Uterus (tissue), 4 donors: ENCODE results near the gene RBBP8. TPM values are rescaled to one million over a fixed set of nuclear protein-coding genes. Genes with fewer than 3 reads are reported as not detected.
"Not testable (repeated sequence)": the region's sequence is repeated elsewhere in the genome, so short reads cannot be mapped to it uniquely, and the experiment has no call there.

Experiments used
- DNase-seq, 2 donors: peaks; one replicate each; pipeline ENCODE4 v3.0.0-alpha.2; 2019 to 2020
- H3K27ac ChIP-seq, 2 donors: fragments of 200-600 bp; sonication (generic); 1 replicate in 1 of 2; 2 replicates in 1 of 2; pipeline ENCODE4 v1.5.1; 2016 to 2018
- H3K27me3 ChIP-seq, 2 donors: fragments of 200-600 bp; sonication (generic); one replicate each; pipeline ENCODE4 v1.5.1; 2018 to 2019; ENCODE audit warnings: control low read depth in 1 of 2
- H3K36me3 ChIP-seq, 2 donors: fragments of 200-600 bp; sonication (generic); one replicate each; pipeline ENCODE4 v1.5.1; 2019; ENCODE audit warnings: control low read depth in 1 of 2
- H3K4me1 ChIP-seq, 2 donors: fragments of 200-600 bp; sonication (generic); one replicate each; pipeline ENCODE4 v1.5.1; 2018 to 2019; ENCODE audit warnings: control low read depth in 1 of 2
- H3K4me3 ChIP-seq, 2 donors: fragments of 200-600 bp; sonication (generic); 1 replicate in 1 of 2; 2 replicates in 1 of 2; pipeline ENCODE4 v1.5.1; 2018 to 2019; ENCODE audit warnings: mild to moderate bottlenecking in 1 of 2
- H3K9me3 ChIP-seq, 2 donors: fragments of 200-600 bp; sonication (generic); one replicate each; pipeline ENCODE4 v1.5.1; 2019; ENCODE audit warnings: control low read depth in 1 of 2
- CTCF ChIP-seq, 4 experiments: fragments of 200-600 bp in 2 of 4; fragments of 450-650 bp in 2 of 4; sonication (generic) in 2 of 4; IDR thresholded peaks; one replicate each; pipeline ENCODE4 v1.5.1; 2016 to 2019; ENCODE audit warnings: antibody characterized with exemption in 4 of 4, mild to moderate bottlenecking in 2 of 4, moderate library complexity in 1 of 4
- POLR2A ChIP-seq, 2 donors: fragments of 450-650 bp; IDR thresholded peaks; one replicate each; pipeline ENCODE4 v1.6.1; 2016; ENCODE audit warnings: antibody characterized with exemption in 2 of 2, mild to moderate bottlenecking in 1 of 2, moderate library complexity in 1 of 2
- intact Hi-C: fragments of 100-400 bp; cut with DNase I; formaldehyde crosslinking; loops from one replicate; pipeline ENCODE4 v1.15.1; 2023; ENCODE audit warnings: low total_unique reads
- total RNA-seq, 4 donors: library from RNA; depleted of rRNA in 3 of 4; stranded (reverse); fragments of >200 nt in 3 of 4; gene quantifications; one replicate each; pipeline versions ENCODE4 v1.1.0 to v1.2.4, GENCODE V29; 2014 to 2023
- donor health status: DM: yes; HTN: yes; CAD: no.

Gene RBBP8
- total RNA-seq, 4 donors from 2014 or later, result 34.8 to 43.5 (median 43.3) TPM

DNA sequence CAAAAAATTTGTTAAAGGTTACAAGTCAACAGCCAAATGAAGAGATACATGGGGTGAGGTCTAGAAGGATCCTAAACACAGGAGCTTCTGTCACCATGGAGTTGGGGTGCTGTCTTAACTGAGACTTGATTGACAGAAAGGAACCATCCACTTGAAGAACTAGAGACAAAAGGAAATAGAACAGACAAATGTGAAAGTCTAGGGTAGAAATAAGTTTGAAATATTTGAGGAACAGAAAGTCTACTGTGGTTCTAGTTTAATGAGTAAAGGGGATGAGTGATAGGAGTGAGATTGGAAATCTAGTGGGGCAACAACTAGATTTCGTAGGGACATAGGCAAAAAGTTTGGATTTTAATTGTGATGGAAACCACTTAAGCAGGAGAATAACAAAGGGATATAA lies 18.7 kb downstream of the RBBP8 start:
- TF ChIP-seq POLR2A (IDR thresholded peaks at IDR 0.05) (no peak), CTCF (IDR thresholded peaks at IDR 0.05) (no peak)
- Histone ChIP-seq H3K36me3 (no peaks in the 10 kb centered on the region), H3K4me1 (no peaks in the 10 kb centered on the region), H3K4me3 (no peak overlapping the region), H3K27me3 (no peaks in the 10 kb centered on the region), H3K27ac (no peak overlapping the region), H3K9me3 (no peaks in the 10 kb centered on the region)
- intact Hi-C loops, result no loop called here
- no peak for DNase-seq

- Histone ChIP-seq H3K4me3 (no peak overlapping the region), H3K27ac (no peak overlapping the region), H3K36me3 (no peaks in the 10 kb centered on the region), H3K4me1 (no peaks in the 10 kb centered on the region), H3K9me3 (no peaks in the 10 kb centered on the region), H3K27me3 (no peaks in the 10 kb centered on the region)
- TF ChIP-seq POLR2A (IDR thresholded peaks at IDR 0.05) (no peak), CTCF (IDR thresholded peaks at IDR 0.05) (no peak)
- intact Hi-C loops, result no loop called here
- no peak for DNase-seq
Measured at GRCh38 chr18:22952525-22952924, 19.4 kb downstream of the RBBP8 start.

GRCh38 chr18:22953982-22954381 lies 20.9 kb downstream of the RBBP8 start:
- H3K4me1 ChIP-seq, H3K4me3 ChIP-seq, H3K36me3 ChIP-seq, intact Hi-C loops, DNase-seq, H3K9me3 ChIP-seq, H3K27me3 ChIP-seq, H3K27ac ChIP-seq: not testable (repeated sequence)

DNA sequence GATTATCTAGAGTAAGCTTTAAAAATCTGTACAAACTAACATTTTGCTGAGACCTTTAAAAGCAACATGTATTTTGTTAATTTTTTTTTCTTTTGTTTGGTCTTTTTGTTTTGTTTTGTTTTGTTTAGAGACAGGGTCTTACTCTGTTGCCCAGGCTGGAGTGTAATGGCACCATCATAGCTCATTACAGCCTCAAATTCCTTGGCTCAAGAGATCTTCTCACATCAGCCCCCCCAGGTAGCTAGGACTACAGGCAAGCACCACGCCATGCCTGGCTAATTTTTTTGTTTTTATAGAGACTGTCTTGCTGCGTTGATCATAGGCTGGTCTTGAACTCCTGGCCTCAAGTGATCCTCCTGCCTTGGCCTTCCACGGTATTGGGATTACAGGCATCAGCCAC lies 23.1 kb downstream of the RBBP8 start:
- H3K4me1 ChIP-seq, result no peaks in the 10 kb centered on the region
- H3K9me3 ChIP-seq, result no peaks in the 10 kb centered on the region
- no peak overlapping the region for H3K27ac ChIP-seq
- H3K27me3 ChIP-seq, result no peaks in the 10 kb centered on the region
- no peak for DNase-seq
- intact Hi-C loops, result no loop called here
- H3K4me3 ChIP-seq, result no peak overlapping the region
- no peaks in the 10 kb centered on the region for H3K36me3 ChIP-seq
- TF ChIP-seq CTCF (IDR thresholded peaks at IDR 0.05), result no peak
- no peak for TF ChIP-seq POLR2A (IDR thresholded peaks at IDR 0.05)

GRCh38 chr18:22961156-22961555 lies 28.0 kb downstream of the RBBP8 start:
- Histone ChIP-seq H3K36me3 (no peaks in the 10 kb centered on the region), H3K27ac (no peak overlapping the region), H3K27me3 (no peaks in the 10 kb centered on the region), H3K4me3 (no peak overlapping the region), H3K4me1 (no peaks in the 10 kb centered on the region), H3K9me3 (no peaks in the 10 kb centered on the region)
- DNase-seq, result no peak
- TF ChIP-seq CTCF (IDR thresholded peaks at IDR 0.05) (no peak), POLR2A (IDR thresholded peaks at IDR 0.05) (no peak)
- intact Hi-C loops, result no loop called here

DNA sequence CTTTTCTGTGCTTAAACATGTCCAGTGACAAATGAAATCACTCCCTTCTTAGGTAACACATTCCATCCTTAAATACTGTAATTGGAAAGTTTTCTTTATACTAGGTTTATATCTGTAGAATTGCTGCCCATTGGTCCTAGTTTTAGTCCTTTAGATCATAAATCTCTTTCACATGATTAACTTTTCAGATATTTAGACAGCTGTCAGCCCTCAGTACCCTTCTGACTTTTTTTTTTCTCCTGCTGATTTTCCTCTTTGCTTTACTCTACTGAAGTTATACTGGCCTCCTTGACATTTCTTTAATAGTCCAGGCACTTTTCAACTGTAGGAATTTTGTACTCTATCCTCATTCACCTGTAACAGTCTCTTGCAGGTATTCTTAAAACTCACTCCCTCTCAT lies 28.9 kb downstream of the RBBP8 start:
- H3K27me3 ChIP-seq, result no peaks in the 10 kb centered on the region
- no peaks in the 10 kb centered on the region for H3K36me3 ChIP-seq
- no peak overlapping the region for H3K27ac ChIP-seq
- H3K9me3 ChIP-seq, result no peaks in the 10 kb centered on the region
- no peak overlapping the region for H3K4me3 ChIP-seq
- no peaks in the 10 kb centered on the region for H3K4me1 ChIP-seq
- no peak for DNase-seq
- TF ChIP-seq CTCF (IDR thresholded peaks at IDR 0.05) (no peak), POLR2A (IDR thresholded peaks at IDR 0.05) (no peak)
- intact Hi-C loops, result no loop called here
